KBM-7 (cell line): ENCODE data around the gene PYDC1.
"Not testable (repeated sequence)": the region's sequence is repeated elsewhere in the genome, so short reads cannot be mapped to it uniquely, and the experiment has no call there.

ENCODE experiments used
- DNase-seq: peaks from one replicate; pipeline ENCODE4 v3.0.0-alpha.2; 2015
- in situ Hi-C: fragments of 300-500 bp; cut with MboI; formaldehyde crosslinking; loops from 2 replicates; pipeline ENCODE4 v1.14.3; 2020; ENCODE audit warnings: low sequenced_read_pairs, low pct_unique_long_range_greater_than_20kb, mixed read lengths

The PYDC1 gene

DNA sequence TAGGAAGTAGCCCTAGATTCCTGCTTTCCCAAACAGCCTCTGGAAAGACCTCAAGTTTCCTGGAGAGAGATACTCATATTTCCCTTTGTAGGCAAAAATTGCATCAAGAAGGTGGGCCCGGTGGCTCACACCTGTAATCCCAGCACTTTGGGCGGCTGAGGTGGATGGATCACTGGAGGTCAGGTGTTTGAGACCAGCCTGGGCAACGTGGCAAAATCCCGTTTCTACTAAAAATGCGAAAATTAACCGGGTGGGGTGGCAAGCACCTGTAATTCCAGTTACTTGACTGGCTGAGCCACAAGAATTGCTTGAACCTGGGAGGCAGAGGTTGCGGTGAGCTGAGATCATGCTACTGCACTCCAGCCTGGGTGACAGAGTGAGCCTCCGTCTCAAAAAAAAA, 16.8 kb downstream of the PYDC1 start:
- in situ Hi-C loops: not testable (repeated sequence)

DNA sequence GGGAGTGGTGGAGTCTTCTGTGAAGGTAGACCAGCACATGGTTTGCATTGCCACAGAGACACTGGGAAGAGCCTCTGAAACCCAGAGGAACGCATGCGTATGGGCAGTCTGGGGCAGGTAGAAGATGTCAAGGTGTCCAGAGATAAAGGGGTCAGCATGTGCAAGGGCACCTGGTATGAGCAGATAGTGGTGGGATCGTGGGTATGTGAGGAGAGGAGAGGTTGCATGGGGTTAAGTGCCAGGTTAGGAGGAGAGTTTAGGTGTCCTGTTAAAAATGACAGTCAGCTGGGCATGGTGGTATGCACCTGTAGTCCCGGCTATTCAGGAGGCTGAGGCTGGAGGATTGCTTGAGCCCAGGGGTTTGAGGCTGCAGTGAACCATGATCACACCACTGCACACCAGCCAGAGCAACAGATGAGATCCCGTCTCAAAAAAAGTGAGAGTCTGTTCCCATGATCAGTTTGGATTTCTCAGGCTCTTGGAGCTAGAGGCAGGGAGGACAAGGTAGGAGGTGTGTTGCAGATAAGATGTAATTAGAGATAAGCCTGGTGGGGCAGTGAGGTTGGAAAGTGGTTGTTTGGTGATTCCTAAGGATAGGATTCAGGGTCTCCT, 17.4 kb downstream of the PYDC1 start:
- in situ Hi-C loops: no loop called here
- no peak for DNase-seq

More for the DNA sequence above, 16.8 kb downstream of the PYDC1 start:
- DNase-seq: not testable (repeated sequence)

DNA sequence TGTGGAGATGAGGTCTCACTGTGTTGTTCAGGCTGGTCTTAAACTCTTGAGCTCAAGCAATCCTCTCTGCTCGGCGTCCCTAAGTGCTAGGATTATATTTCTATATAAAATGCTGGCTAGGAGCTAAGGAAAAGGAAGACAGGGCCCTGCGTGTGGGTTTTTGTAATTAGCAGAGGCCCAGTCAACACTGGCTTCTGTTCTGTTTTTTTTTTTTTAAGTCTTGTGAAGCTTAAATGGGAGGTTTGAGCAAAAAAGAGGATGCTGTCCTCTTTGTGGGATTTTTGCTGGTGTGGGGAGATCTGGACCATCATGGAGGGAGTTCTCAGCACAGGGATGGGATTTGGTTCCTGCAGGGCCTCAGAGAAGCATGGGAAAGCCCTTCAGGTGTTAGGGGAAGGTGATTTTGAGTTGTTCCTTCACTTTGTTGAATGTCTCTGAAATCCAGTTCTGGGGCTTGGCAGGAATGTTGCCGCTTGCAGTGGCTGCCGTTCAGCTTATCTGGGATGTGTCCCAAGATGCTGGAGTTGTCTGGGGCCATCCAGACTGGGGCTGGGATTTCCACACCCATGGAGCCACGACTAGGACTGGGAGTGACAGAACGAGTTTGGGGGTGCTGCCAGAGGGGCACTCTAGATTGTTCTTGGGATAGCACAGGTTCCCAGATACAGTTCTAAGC, 18.6 kb downstream of the PYDC1 start:
- peak; percentile 43 for DNase-seq
- in situ Hi-C loops: no loop called here

DNA sequence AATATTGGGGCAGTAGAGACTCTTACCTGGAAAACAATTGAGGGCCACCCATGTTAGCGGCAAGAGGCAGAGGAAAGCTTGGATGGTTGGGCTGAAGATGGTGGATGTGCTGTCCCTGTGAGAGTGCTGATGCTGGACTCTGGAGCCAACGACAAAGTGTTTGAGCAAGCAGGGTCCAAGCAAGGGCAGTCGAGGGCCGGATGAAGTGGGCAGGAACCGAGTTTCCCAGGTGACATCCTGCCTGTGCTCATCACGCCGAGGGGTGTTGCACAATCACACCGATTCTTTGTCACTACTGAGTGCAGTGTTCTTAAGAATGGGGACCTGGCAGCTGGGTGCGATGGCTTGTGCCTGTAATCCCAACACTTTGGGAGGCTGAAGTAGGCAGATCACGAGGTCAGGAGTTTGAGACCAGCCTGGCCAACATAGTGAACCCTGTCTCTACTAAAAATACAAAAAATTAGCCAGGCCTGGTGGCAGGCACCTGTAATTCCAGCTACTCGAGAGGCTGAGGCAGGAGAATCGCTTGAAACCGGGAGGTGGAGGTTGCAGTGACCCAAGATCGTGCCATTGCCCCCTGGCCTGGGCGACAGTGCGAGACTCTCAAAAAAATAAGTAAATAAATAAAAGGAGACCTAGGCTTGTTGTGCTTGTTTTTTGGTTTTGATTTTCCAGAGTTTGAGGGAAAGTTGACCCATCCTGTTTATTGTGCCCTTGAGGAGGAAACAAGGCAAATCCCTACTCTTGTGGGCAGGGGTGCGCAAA, 20.4 kb downstream of the PYDC1 start:
- in situ Hi-C loops: no loop called here
- DNase-seq: no peak

DNA sequence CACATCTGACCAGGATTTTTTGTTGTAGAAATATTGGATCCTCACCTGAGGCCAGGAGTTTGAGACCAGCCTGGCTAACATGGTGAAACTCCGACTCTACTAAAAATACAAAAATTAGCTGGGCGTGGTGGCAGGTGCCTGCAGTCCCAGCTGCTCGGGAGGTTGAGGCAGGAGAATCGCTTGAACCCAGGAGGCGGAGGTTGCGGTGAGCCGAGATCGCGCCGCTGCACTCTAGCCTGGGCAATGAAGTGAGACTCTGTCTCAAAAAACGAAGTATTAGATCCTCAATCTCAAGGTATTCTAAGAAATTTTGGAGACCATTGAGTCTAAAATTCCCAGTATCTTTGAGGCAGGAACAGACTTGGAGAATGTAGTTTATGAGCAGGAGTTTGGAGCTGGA, 21.1 kb downstream of the PYDC1 start:
- in situ Hi-C loops, DNase-seq: not testable (repeated sequence)

DNA sequence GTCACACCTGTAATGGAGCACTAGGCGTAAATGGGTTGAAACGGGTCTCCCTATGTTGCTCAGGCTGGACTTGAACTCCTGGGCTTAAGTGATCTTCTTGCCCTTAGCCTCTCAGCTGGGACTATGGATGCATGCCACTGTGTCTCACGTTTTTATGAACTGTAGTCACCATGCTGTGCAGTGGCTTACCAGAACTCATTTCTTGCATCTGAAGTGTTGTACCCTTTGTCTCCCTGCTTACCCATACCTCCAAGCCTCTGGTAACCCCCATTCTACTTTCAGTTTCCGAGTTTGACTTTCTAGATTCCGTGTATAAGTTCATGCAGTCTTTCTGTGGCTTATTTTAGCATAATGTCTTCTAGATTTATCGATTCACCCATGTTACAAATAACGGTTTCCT, 22.0 kb downstream of the PYDC1 start:
- in situ Hi-C loops: no loop called here
- no peak for DNase-seq

DNA sequence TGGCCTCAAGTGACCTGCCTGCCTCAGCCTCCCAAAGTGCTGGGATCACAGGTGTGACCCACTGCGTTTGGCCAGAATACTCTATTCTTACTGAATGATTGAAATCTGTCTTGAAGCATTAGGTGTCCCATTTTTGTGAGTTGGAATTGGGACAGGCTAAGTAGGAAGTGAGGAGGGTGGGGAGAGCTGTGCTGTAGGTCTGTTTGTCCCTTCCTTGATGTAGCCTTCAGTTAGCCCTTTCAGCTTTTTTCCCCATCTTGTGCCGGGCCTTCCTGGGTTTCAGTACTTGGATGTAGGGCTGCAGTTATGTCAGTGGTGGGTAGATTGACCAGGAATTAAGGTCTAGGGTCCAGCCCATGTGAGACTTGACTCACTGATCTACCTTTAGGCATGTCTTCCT, 23.1 kb downstream of the PYDC1 start:
- no peak for DNase-seq
- in situ Hi-C loops: no loop called here

DNA sequence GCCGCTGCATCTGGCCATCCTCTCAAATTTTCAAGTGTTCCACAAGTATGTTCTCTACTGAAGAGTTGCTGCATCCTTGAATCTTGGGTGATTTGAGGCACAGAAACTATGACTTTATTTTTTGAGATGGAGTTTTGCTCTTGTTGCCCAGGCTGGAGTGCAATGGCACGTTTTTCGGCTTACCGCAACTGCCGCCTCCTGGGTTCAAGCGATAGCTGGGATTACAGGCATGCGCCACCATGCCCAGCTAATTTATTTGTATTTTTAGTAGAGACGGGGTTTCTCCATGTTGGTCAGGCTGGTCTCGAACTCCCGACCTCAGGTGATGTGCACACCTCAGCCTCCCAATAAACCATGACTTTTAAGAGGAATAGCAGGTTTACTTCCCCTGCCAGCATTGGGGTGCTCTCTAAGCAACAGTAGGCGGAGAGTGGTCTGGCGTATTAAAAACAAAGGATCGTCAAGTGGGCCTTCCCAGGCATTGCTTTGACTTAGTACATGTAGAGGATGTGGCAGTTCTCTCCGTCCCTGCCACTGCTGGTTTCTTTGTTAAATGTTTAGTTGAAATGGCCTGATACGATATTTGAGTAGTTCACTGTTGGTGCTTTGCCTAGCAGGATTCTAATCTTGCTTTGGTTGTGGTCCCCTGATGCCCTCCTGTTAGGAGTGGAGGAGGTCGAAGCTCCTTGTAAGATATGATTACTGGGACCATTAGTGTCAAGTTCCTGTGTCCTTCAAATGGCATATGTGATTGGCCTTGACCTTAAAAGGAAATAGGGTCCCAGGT, 23.9 kb downstream of the PYDC1 start:
- no peak for DNase-seq
- in situ Hi-C loops: no loop called here

DNA sequence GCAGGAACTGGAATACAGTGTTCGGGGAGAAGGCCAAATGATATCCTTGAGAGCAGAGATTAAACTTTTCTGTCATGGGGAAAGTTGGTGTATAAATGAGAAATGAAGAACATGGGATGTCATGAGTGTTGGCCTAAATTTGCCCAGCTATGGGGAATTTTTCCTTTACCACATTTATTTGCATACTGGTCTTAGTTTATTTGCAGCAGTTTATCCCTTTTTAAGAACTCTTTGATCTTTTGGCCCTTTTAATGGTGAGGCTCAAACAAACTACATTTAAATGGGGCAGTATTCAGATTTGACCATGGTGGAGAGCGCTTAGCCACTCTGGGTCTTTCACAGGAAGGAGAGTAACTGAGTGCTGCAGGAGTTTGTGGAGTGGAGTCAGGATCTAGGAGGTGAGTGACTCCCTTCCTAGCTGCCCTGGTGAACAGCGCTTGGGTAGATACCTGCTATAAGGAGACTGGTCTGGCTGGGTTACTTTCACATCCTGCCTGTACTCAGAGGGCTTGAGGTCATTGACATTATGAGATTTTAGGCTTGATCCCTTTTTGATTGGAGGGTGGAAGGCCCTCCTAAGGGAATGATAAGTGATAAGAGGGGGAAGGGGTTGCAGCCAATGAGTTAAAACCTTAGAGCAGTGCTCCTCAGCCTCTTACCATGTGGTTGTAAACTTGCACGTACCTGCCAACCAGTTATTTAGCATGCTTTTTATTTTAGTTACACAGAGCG, 25.1 kb downstream of the PYDC1 start:
- no peak for DNase-seq
- in situ Hi-C loops: no loop called here

DNA sequence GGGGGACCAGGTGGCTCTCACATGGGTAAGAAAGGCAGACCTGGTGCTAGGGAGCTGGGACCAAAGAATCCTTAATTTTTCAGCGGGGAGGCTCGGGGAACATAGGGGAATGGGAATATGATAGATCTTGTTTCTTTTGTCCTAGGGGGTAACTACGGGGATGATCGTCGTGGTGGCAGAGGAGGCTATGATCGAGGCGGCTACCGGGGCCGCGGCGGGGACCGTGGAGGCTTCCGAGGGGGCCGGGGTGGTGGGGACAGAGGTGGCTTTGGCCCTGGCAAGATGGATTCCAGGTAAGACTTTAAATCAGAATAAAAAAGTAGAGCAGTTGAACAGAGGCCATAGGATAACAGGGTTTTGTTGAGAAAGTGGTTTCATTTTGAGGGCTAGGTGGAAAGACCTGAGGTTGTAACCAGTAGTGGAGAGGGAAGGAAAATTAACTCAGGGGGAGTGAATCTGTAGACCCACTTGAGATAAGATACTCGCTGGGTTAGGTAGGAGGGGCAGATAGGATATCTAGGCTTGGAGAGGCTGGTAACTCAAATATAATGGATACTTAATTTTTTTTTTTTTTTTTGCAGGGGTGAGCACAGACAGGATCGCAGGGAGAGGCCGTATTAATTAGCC, 26.0 kb downstream of the PYDC1 start:
- in situ Hi-C loops: no loop called here
- no peak for DNase-seq

DNA sequence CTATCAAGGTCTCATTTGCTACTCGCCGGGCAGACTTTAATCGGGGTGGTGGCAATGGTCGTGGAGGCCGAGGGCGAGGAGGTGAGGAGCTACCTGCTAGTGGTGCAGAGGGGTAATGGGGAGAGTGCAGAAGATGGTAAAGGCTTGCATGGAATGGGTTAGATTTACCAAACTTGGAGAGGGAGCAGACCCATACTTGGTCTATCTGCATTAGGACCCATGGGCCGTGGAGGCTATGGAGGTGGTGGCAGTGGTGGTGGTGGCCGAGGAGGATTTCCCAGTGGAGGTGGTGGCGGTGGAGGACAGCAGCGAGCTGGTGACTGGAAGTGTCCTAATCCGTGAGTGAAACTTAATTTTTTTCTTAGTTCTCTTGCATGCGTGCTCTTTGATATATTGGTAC, 26.9 kb downstream of the PYDC1 start:
- in situ Hi-C loops: no loop called here
- DNase-seq: no peak

DNA sequence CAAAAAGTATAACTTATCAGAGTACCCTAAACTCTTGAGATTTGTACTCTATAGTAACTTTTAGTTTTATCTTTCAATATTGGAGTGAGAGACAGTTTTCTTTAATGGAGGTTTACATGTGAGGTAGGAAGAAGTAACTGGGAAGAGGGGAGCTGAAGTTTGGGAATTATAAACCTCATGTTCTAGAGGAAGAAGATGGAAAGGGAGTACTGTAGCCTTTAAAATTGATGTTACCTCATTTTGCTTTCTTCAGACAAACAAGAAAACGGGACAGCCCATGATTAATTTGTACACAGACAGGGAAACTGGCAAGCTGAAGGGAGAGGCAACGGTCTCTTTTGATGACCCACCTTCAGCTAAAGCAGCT, 27.5 kb downstream of the PYDC1 start:
- DNase-seq: no peak
- in situ Hi-C loops: no loop called here

DNA sequence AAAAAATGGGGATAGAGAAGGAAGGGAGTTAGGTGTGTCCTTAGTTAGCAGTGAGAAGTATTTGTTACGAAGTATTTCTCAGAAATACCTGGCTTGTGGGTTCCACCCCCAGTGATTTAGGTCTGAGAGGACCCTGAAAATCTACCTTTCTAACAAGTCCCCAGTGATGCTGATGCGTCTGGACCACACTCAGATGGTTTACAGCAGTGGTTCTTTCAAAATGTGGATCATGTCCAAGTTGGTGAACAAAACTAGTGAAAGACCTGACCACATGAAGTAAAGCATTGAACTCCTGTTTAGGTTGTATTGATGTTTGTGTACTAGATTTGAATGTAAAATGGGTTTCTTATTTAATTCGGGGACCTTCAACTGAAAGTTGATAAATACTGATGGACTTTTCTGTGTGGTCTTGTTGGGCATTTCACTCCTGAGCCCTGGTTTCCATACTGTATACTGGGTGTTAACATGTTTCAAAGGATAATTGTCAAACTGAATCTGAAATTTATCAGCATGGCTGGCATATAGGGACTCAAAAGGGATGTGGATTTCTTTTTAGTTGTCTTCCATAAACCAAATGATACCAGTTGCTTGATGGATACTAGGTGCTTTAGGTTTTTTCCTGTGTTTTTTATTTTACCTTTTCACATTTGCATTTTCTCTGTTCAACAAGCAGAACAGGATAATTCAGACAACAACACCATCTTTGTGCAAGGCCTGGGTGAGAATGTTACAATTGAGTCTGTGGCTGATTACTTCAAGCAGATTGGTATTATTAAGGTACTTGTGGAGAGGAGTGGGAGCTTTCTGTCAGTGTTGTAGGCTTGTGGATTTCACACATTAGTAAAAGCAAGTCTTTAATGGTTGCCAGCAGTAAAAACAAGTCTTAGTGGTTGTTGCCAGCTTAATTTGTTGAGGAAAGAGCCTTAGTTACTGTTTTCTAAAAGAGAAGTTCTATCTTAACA, 28.2 kb downstream of the PYDC1 start:
- in situ Hi-C loops: no loop called here
- no peak for DNase-seq

DNA sequence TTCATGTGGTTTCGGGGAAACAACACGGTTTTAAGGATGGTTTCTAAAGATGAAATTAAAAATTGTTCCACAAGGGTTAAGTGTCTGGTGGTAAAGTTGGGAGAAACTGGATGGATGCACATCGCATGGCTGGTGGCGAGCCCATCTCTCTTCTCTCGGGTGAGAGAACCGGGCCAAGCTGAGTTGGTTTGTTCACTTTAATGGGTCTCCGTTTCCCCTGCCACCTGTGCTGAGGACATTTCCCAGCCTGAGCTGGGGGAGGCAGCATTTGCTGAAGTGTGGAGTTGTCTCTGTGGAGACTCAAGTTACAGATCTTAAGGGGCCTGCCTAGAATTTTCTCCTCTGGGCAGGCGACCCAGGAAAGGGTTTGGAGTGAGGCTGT, 29.1 kb downstream of the PYDC1 start:
- in situ Hi-C loops: no loop called here
- no peak for DNase-seq

DNA sequence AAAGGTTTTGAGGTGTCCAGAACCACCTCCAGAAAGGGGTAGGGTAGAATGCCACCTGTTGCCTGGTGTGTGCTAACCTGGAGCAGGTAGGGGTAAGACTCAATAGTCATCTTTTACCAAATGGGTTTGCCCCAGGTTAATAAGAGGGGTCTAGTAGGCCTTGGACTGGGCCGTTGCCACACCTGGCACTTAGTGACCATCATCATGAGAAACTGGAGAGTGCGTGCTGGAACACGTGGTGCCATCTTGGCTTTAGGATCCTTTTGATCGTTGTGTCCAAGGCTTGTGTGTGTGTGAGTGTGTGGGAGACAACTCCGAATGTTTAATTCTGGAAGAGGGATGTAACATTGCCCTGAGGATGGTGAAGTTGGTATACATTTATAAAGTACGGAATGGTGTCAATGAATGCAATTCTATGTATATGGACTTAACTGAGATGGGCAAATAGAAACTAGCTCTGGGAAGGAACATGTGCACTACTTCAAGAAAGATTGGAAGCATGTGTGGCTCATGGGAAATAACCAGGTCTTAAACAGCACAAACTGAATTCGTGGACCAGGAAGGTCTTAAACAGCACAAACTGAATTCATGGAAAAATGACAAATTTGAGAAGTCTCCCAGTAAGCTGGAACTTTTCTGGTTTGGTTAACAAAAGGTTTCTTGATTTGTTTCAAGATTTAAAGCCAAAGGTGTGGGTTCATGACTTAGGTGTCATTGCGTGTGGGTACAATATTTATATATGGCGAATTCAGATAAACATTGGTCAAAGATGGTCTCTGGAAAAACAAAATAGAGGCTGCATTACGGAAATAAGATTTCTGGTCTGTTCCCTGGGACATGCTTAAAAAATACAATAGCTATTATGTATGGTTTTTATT, 29.8 kb downstream of the PYDC1 start:
- in situ Hi-C loops: no loop called here
- no peak for DNase-seq

DNA sequence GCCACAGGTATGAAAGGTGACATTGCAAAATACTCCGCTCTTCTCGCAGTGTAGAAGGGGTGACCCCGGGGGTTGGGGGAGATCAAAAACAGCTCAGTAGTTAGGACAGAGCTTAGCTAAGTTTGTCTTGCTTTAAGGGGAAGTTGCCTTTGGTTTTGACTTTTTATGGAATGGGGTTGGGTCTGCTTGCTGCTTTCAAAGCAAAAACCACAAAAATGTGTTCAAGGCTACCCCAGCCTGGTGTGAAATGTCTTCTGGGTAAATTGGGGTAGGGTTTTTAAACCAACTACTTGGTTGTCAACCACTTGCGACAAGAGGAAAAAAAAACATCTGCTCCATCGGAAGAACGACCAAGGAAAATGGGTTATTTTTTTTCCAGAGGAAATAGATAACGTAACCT, 30.8 kb downstream of the PYDC1 start:
- in situ Hi-C loops: no loop called here

DNA sequence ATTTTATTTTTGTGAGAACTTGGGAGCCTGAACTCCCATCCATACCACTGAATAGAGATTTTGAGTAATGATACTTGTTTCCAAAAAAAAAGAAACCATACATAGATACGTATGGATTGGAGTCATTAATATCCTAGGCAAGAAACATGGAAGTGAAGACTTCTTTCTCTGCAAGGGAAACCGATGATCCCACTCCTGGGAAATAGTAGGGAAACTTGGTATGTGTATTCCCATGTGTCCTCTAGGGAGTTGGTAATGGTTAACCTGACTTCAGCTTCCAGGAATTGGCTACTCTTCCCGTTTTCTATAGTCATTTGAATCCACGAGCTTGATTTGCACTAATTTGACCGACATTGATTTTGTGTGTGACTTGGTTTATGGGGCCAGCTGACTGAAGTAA, 31.6 kb downstream of the PYDC1 start:
- DNase-seq: no peak
- in situ Hi-C loops: no loop called here

More for the DNA sequence above, 30.8 kb downstream of the PYDC1 start:
- peak; percentile 79 for DNase-seq
